ENCODE measurements around the gene SLC6A11.

DNA sequence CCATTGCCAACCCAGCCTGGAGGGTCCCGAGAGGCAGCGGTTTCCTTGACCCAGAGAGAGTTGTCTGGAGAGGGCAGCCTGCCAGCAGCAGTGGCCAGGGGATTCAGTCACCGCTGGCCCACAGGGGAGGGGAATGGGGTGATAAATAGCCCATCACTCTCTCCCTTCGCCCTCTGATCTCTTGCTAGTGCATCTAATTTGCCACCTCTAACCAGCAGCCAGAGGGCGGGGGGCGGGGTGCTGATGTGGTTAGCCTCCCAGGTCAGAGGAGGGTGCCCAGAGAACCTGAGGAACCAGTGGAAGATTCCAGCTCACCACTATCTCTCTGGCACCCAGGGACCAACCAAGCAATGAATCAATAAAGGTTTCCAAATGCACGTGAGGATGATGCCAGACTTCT, 35.1 kb upstream of the SLC6A11 start:
- TF ChIP-seq CTCF (IDR thresholded peaks at IDR 0.05) (no peak), POLR2A (IDR thresholded peaks at IDR 0.05) (no peak), POLR2AphosphoS5 (IDR thresholded peaks at IDR 0.05) (no peak), EP300 (IDR thresholded peaks at IDR 0.05) (no peak)

Data from gastroesophageal sphincter (tissue), 3 donors.